ENCODE results near the gene GAL.

GAL gene

DNA sequence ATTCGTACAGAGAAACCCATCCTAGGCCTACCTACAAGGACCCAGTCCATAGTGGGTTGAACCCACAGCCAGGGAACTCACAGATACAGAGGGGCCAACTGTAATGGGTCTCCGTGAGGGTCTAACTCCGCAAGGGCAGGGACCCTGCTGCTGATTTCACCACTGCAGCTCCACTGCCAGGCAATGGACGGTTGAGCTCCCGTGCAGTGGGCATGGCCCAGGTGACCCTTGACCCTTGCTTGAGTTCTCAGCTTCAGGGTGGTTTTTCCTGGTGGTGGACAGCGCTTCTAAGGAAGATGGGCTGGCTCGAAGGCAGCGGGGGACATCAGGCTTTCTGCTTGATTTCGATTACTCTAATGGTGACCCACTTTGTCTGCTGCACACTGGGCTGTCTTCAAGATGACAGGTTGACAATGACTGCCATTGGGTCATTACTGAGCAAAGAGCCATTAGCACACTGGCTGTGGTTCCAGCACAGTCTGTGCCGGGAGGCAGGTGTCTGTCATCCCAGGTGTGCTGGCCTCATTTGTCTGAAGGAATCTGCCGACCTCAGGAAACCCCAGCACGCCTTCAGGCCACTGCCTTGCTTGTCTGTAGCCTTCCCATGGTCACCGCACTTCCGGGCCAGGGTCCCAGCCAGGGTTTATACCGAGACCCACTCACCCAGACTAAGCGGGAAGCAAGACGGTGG is 3.7 kb upstream of the GAL start:
- DNase-seq (ENCODE audit: low read depth, low spot score): no peak

DNA sequence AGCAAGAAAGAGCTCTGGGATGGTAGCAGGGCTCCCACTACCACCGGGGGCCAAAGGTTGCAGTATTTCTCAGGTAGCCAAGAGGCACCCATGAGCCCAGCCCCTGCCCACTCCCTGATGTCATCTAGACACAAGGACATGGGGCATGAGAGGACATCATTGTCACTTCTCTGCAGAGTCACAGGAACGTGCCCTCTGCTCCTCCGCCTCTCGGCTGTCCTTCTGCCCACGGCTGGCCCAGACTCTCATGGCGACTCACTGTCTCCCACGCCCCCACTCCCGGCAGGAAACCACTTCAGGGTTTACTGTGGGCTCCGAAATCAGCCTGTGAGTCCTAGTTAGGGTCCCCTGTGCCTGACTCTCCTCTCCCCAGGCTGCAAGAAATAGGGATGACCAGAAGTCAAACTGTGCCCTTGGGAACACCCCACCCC is 1.8 kb upstream of the GAL start:
- no peak for DNase-seq (ENCODE audit: low read depth, low spot score)

- DNase-seq (ENCODE audit: low read depth, low spot score): no peak
These were observed 1.2 kb upstream of the GAL start for GRCh38 chr11:68683121-68683520.

- no peak for DNase-seq (ENCODE audit: low read depth, low spot score)
These were observed 584 bp upstream of the GAL start for GRCh38 chr11:68683536-68684384.

DNA sequence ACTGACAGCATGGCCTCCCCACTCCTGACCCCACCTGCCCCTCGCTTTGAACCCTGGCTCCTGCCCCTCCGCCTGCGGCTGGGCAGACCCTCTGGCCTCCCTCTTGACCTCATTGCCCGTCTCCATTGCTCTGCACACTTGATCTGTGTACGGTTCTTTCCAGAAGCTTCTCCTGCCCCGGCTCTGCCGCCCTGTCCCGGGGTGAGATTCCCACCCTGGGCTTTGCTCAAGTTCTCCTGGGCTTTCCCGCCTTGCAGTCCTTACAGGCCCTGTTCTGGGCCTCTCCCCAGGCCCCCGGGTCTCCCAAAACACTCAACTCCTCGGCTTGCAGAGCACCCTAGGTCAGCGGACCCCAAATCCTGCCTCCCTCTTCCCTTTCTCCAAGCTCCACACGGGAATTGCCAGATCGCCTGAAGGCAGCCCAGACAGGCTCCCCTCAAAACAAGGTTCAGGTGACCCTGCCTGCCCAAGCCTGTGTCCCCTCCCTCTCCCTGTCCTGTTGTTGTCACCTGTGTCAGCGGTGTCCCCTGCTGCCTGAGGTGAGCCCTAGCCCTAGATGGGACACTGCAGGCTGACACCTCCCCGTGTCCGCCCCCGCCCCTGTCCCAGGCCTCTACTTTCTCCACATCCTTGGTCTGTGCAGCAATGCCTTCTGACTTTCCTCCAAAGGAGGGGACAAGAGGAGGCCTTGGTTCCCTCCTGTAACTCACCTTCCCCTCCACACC is 1.5 kb downstream of the GAL start:
- no peak for DNase-seq (ENCODE audit: low read depth, low spot score)

GRCh38 chr11:68686486-68686885 is 2.1 kb downstream of the GAL start:
- DNase-seq (ENCODE audit: low read depth, low spot score): no peak

DNA sequence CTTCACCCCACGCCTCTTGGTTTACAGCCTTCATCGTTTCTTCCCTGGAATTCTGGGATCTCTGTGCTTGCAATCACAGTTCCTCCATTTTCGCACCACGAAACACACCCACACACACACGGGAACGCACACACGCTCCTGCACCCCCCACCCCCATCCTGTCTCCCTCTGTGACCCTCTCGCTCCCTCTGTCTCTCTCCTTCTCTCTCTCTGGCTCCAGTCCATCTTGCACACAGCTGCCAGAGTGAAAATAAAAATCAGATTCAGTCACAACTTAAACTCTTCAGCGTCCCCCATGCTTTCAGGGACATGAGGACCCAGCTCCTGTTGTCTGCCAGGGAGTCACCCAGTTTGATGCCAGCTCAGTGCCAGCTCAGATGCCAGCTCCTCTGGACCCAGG is 3.0 kb downstream of the GAL start:
- no peak for DNase-seq (ENCODE audit: low read depth, low spot score)

DNA sequence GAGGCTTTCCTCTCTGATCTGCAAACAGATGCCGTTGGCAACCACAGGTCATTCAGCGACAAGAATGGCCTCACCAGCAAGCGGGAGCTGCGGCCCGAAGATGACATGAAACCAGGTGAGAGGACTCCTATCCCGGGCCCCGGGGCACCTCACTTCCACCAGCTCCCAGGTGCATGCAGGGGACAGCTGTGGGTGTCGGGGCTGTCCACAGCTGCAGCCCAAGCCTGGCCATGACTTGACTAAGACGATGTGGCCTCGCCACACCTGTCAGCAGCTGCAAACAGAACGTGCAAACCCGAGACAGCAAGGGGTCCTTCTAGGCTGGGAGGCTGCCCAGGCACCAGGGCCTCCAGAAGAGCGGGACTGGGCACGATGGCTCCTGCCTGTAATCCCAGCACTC is 3.6 kb downstream of the GAL start:
- DNase-seq (ENCODE audit: low read depth, low spot score): no peak

GRCh38 chr11:68688881-68689280 is 4.5 kb downstream of the GAL start:
- DNase-seq (ENCODE audit: low read depth, low spot score): no peak

DNA sequence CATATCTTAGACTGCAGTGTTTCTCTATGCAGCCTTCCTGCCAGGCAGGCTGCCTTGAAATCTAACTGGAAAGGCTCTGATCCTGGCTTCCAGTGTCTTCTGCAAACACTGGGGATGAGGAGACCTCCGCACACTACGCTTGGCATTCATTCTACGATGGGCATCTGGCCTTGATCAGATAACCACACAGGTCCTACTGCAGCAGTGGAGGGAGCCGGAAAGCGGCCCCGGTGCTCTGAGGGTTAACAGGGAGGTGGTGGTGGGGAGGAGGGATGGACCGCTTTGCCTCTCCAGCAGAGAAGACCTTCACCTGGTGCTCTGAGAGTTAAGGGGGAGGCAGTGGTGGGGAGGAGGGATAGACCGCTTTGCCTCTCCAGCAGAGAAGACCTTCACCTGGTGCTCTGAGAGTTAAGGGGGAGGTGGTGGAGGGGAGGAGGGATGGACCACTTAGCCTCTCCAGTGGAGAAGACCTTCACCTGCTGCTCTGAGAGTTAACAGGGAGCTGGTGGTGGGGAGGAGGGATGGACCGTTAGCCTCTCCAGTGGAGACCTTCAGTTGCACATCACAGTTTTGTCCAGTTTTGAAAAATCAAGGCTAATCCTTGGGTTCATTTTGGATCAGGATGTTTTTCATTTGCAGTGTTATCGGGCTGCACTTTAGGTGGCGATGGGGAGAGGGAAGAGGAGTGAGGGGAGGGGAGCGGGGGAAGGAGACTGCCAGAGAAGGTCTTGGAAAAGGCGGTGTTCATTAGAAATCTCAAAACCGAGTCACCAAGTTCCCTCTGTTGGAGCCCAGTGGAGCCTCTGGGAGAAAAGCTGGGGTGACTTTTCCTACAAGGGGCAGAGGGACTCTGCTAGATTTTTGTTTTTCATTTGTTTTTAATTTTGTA is 5.6 kb downstream of the GAL start:
- no peak for DNase-seq (ENCODE audit: low read depth, low spot score)

GRCh38 chr11:68690671-68691401 is 6.5 kb downstream of the GAL start:
- no peak for DNase-seq (ENCODE audit: low read depth, low spot score)

DNA sequence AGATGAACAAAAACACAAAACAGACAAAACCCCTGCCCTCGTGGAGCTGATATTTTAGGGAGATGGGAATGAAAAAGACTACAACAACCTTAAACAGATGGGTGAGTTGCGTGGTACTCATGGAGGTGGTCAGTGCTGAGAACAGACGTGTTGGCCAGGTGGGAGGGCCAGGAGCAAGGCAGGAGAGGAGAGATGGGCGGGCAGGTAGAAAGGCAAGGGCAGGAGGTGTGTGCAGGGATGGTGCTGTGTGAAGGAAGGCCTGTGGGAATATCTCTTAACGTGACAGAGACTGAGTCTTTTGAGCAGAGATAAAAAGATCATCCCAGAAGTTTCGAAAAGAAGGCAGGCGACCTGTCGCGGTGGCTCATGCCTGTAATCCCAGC is 7.0 kb downstream of the GAL start:
- DNase-seq (ENCODE audit: low read depth, low spot score): no peak

- no peak for DNase-seq (ENCODE audit: low read depth, low spot score)
These were observed 7.8 kb downstream of the GAL start for GRCh38 chr11:68692115-68692514.

- DNase-seq (ENCODE audit: low read depth, low spot score): no peak
These were observed 8.6 kb downstream of the GAL start for GRCh38 chr11:68692871-68693483.

GRCh38 chr11:68693484-68693882 is 9.1 kb downstream of the GAL start:
- no peak for DNase-seq (ENCODE audit: low read depth, low spot score)

DNA sequence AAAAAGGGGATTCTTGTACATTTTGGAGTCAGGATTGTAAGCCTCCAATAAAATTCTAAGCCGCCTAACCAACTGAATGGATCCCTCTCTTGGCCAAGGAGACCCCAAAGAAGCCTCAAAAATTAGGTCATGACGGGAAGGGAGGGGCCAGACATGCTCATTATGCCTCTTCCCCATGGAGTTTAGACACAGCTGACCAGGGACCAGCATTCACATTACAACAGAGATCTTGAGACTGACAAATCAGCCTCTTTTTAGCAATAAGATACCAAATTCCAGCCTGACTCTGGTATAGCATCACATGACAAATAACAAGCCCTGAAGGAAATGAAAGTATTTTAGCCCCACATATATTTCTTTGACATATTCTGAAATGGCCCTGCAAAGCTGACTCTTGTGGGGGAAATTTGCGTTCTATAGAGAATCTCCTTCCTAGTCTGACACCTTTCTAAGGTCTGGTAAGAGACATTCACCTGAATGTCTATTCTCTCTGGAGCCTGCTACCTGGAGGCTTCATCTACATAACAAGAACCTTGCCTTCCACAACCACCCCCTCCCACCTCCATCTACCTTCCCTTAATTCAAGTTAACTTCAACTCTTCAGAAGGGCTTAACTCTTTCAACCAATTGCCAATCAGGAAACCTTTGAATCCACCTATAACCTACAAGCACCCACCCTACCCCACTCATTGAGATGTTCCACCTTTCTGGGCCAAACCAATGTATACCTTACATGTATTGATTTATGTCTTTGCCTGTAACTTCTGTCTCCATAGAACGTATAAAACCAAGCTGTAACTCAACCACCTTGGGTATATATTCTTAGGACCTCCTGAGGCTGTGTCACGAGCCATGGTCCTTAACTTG is 10.3 kb downstream of the GAL start:
- DNase-seq (ENCODE audit: low read depth, low spot score): no peak

GRCh38 chr11:68695531-68695930 is 11.2 kb downstream of the GAL start:
- DNase-seq (ENCODE audit: low read depth, low spot score): no peak

- no peak for DNase-seq (ENCODE audit: low read depth, low spot score)
These were observed 14.6 kb downstream of the GAL start for GRCh38 chr11:68698993-68699392.

DNA sequence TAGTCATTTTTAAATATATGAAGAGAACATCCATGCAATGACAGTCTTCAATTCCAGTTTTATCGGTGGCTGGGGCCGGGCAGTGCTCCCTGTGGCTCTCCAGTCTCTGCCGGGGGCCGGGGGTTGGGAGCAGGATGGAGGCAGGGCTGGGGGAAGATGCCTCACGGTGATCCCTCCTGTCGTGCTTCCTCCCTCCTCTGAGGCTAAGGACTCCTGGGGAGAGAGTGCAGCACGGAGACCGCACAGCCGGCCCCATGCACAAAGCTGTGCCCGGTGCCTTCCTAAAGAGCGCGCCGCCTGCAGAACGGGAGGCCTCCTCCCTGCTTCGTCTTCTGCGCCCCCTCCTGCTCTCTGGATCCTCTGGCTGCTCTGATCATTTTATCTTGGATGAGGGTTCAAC is 20.5 kb downstream of the GAL start:
- peak; percentile 73 for DNase-seq (ENCODE audit: low read depth, low spot score)
